ENCODE results near the gene FAM118B.
A peak's percentile ranks its signal among the peaks of the same experiment; 100 is the strongest.

The FAM118B gene

DNA sequence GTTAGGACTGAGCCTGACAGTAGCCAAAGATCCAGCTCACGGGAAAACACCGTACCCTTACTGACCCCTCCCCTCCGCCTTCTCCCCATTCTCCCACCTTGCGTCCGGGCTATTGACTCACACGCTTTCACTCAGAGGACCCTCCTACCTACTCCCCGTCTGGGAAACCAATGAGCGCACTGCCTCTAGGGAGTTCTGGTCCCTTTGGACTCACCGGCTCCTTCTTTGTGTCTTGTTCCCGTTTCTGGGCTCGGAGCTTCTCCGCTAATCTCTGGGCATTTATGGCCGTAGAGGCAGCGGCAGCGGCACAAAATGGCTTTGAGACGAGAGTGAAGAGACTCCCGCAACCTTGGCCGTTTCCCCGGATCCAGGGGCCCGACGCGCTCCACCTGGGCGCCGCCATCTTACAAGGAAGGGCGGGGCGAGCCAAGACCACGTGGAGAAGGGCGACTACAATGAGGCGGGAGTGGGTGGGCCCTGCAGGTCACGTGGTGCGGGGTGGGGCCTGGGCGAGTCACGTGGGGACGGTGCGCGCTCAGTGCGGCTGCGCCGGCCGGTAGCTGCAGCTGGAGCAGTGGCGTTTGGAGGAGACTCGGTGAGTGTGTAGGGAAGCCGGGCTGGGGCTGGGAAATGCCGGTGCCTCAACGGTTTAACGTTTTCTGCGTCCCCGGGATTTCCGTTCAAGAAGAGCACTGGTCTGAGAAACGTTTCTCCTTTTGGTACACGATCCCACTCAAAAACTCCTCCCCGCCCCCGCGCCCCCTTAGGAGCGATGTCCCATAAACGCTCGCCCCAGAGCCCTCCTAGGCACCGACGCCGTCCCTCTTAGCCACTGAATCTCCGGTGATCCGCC, at the start of gene FAM118B, which contains the start of gene RPUSD4:
FAM118B (plus strand) TSS at position 547 of the 853 bp plus-strand sequence. CDS start 23,220 bp downstream, outside the sequence.
RPUSD4 (minus strand) TSS at position 415 of the 853 bp plus-strand sequence; CDS start at position 403, 12 bp downstream.
- DNase-seq: peak; percentile 87 to 99 (median 96)

DNA sequence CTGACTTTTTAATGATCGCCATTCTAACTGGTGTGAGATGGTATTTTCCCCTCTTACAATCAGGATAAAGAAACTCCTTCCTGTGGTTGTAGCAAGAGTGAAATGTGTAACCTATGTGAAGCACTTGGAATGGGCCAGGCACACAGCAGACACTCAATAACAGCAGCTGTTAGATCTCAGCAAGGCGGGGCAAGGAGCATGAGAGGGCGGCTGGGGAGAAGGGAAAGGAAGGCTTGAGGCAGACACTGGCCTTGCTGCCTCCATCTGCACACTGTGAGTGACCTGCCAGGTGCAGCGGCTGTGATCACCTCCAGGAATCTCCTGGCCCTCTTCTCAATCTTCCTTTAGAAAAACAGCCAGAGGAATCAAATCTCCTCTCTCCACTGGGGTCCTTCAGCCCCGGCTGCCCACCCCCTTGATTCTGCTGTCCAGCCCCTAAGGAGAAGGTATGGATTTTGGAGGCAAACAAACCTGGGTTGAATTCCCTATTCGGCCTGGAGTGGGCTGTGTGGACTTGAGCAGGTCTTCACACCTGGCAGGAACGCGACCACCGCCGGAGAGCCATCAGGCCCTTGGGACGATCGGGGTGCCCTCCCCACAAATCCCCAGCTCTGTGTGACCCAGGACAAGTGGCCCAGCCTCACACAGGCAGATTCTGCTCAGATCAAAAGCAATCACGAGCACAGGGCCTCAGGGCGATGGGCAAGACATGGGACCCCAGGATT, 49.1 kb upstream of the FAM118B start:
- DNase-seq: no peak

DNA sequence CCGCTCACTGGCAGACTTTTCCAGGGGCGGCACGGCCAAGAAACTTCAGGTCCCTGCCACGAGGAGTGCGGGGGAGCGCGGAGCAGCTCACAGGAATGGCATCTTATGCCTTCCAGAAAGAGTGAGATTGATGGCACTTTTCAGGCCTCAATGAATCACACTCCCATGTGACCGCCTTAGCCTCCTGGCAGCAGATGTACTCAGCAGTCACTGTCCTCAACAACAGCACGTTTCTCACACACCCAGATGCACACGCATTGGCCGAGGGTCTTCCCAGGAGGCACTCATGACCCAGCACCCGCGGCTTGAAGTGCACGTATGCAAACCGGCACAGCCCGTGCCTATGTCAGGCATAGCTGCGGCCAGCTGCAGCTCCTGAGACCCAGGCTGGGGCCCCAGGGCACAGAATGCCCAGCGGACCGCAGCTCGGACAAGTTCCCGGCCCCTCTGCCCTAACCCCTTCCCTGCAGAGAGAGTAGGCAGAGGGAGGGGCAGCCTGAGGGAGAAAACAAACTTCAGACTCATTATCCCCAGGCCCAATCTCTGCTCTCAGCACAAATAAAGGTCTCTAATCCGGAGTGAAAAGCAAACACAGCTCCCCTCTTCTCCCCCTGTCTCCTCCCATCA, 48.4 kb upstream of the FAM118B start:
- peak in 2 of 14 donors; percentile 3 to 54 for DNase-seq

DNA sequence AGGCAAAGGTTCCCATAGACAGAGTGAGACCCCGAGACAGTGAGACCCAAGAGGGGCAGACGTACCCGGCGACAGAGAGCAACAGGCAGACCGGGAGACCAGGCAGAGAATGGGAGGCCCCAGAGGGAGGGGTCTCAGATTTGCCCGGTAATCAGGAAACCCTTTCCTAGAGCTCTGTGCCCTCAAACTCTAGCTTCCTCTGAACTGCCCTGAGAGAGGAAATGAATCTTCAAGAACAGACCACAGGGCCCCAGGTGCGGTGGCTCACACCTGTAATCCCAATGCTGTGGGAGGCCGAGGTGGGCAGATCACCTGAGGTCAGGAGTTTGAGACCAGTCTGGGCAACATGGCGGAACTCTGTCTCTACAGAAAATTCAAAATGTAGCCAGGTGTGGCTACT, 47.8 kb upstream of the FAM118B start:
- no peak for DNase-seq

DNA sequence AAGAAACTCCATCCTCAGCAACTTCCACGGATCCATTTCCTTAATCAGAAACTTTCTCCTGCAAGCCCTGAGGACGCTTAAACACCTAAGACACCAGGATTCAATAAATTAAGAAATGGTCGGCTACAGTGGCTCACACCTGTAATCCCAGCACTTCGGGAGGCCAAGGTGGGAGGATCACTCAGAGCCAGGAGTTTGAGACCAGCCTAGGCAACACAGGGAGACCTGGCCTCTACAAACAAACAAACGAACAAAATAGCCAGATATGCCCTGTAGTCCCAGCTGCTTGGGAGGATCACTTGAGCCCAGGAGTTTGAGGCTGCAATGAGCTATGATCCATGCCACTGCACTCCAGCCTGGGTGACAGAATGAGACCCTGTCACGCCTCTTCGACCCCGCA, 46.8 kb upstream of the FAM118B start:
- DNase-seq: no peak

DNA sequence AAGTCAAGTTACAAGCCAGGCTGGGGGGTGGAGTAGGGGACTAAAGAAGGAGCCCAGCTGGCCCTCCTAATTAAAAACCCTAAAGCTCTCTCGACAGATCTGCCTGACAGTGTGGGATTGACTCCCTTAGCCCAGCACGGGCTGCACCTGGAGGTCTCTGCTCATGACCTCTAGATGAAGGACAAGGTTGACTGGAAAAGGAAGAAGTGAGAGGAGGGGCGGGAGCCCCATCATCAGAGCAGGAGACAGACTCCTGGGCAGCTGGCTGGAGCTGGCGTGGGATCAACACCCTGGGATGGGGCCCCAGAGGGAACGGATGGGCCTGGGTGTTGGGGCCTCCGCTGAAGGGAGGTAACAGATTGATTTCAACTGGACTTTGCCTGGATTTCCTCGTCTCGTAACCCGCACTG, 46.3 kb upstream of the FAM118B start:
- no peak for DNase-seq

DNA sequence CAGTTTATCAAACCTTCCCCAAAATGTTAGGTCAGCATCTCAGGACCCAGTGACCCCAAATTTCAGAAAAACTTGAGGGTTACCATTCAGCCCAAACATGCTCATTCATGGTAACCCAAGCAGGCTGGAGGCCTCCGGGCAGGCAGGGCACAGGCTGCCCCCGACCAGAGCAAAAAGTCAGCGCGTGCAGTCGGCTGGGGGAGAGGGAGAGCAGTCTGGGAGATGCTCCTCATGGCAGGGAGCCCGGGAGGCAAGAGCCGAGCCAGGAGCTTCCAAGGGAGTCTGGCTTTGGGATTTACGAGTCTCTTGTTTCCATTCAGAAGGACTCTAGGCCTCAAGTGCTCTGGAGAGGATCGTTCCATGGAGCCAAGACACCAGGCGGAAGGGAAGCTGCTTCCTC, 45.8 kb upstream of the FAM118B start:
- DNase-seq: peak in 1 of 14 donors; percentile 24

DNA sequence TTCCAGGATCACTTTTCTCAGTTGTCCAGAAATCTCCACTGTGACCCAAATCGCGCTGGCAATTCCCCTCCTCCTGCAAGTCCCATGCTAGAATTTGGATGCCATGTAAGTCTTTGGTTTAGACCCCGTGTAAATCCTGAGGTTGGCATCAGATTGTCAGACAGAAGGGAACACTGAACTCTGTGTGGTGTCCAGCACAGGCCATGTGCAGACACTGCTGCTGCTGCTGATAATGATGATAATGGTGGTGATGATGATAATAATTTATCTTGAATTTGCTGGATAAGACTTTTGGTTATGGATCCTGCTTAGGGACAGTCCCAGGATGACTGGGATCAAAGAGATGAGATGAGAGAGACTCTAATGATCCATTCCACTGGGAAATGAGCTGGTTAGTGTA, 45.2 kb upstream of the FAM118B start:
- DNase-seq: no peak

DNA sequence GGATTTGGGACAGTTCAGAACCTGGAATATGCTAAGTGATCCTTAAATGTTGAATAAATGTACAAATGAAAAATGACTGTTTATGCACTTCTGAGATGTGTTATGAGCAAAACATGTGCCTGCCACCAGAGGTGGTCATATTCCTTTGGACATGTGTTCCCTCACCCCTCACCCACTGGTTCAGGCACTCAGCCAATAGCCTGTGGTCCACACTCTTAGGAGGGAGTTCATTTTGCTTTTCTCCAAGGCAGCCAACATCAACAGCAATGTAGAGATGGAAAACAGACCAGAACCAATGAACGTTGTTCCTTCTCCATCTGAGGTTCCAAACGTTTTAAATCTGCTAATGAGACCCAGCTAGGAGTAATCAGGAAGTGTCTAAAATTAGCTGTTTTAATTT, 44.1 kb upstream of the FAM118B start:
- DNase-seq: no peak

DNA sequence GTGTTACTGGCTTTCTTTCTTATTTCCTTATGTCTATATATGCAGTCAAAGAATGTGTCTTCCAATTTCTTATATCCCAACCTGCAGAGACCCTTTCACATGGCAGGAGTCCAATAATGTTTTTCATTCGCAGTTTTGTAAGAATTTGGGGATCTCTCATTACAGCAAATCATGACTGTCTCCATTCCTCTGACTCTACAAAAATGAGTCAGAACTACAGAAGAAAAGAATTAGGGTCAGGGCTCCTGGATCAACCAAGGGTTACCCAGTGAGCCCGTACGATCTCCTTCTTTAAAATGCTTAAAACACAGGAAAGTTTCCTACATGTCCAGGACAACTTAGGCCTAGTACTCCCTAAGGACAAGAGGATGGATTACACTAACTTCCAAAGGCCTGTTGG, 42.3 kb upstream of the FAM118B start:
- no peak for DNase-seq

DNA sequence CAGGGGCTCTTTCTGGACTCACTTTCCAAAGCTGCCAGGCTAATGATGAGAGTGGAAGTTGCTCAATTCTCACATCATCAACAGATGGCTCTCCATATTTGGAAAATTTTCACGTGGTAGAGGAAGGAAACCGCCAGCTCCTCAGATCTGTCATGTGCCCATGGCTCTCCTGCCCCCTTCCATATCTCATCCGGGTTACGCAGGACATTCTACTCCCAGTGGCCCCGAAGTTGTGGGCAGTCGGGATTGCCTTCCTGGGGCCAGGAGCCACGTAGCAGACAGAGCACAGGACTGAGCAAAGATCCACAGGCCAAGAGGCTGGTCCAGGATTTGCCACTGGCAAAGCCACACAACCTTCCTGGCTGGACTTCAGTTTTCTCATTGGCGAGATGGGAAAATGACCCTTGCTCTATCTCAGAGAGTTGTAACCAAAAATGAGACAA, 39.0 kb upstream of the FAM118B start:
- DNase-seq: no peak

DNA sequence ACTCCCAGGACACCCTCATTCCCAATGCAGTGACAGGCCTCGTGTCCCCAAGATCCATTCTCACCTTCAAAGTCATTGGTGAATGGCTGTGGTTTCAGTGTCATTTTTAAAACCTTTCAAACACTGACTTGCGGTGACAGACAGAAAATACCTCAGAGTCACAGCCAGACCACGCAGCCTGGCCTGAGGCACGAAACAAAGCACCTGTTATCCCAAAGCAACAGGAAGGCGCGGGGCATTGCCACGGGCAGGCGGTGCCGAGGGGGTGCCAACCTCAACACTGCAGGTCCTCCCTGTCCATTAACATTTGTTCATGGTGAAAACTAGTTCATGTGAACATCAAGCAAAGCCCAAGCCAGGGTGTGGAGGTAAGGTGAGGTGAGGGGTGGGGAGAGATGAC, 38.3 kb upstream of the FAM118B start:
- DNase-seq: no peak

DNA sequence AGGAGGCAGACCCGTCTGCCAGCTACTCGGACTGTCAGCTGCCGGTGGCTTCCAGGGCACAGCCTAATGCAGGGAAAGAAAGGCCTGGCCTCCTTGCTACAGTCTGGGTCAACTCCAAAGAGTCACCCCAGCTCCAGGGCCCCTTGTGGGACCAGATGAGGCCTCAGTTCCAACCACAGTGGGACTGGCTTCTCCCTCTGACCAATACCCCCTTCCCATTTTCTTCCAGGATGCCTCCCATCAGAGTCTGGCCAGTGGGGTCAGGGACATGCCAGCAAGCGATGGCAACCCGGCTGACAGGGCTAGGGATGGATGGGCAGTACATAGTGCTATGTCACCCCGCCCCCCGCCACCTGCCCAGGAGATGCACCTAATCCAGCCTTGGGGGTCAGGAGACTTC, 36.8 kb upstream of the FAM118B start:
- DNase-seq: no peak

DNA sequence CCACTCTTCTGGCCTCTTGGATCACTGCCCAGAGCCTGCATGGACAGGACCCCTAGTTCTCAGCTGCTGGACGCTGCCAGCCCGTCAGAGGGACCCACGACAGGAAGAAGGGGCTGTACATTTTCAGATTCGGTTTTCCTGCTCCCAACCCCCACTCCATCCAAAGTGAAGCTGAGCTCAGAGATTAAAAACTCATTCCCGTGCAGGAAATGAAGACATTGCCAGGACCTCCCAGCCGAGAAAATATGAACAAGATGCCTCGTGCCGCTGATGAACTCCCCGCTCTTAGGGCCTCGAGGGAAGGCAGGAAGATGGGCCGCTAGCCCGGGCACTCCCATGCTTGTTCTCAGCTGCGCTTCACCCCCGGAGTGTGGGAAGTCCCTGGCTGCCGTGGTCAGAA, 36.2 kb upstream of the FAM118B start:
- no peak for DNase-seq

DNA sequence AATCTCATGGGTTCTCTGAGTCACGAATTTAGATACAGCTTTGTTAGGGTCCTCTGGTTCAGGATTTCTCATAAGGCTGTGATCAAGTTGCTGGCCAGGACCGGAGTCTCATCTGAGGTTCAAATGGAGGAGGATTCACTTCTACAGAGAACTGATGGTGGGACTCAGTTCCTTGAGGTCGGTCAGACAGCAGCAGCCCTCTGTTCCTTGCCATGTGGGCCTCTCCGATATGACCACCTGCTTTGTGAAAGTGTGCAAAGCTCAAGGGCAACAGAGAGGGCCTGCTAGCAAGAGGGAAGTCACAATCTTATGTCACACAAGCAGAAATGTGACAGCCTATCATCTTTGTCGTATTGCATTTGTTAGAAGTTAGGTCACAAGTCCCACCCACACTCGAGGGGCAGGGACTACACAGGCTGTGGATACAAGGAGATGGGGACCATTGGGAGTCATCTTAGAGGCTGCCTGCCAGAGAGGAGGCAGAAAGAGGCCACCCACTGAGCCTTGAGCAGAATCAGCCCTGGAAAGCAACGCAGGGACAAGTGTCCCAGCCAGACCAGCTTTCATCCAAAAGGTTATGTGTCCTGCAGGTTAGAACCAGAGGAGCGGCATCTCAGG, 34.6 kb upstream of the FAM118B start:
- no peak for DNase-seq

DNA sequence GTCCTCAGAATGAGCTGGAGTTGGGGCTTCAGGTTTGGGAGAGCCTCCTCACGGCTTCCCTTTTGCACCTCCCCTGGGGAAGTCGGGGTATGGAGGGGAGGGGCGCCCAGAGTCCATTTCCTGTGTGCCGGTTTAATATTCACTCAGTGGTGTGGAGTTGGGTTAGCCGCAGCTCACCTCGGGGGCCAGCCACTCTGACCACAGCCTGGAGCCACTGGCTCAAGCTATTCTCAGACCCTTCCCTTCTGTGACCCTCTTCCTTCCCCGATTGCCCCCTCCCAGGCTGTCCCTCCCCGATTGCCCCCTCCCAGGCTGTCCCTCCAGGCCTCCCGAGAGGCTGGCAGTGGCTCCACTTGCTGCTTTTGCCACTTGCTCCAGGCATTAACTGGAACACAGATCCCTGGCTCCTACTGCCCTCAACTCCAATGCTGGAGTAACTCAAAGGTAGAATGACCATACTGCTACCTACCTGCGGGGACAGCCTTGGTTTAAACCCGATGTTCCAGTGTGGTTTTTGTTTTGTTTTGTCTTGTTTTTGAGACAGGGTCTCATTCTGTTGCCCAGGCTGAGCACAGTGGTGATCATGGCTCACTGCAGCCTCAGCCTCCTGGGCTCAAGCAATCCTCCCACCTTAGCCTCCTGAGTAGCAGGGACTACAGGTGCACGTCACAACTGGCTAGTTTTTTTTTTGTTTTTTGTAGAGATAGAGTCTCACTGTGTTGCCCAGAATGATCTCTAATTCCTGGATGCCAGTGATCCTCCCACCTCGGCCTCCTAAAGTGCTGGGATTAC, 29.4 kb upstream of the FAM118B start:
- DNase-seq: no peak

DNA sequence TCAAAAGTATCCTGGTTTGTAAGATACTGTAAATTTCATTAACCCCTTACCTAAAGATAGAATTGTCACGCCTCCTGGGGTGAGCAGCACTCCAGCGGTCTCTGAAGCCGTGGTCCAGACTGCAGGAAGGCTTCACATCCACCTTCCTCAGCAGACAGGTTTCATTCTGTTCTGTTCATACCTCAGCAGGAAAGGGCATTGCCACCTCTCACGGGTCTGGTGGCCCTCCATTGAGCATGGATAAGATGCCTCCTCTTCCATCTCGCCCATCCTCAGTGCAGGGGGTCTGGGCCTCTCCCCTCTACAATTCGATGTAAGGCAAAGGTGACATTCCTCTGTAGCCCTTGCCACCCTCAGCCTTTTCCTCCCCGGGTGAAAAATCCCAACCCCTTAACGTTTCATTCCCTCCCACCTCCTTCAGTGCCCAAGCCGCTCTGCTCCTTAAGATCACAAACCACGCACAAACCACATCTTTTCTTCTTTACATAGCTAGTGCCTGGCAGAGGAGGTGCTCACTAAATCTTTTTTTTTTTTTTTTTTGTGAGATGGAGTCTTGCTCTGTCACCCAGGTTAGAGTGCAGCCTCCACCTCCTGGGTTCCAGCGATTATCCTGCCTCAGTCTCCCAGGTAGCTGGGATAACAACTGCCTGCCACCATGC, 28.7 kb upstream of the FAM118B start:
- no peak for DNase-seq

DNA sequence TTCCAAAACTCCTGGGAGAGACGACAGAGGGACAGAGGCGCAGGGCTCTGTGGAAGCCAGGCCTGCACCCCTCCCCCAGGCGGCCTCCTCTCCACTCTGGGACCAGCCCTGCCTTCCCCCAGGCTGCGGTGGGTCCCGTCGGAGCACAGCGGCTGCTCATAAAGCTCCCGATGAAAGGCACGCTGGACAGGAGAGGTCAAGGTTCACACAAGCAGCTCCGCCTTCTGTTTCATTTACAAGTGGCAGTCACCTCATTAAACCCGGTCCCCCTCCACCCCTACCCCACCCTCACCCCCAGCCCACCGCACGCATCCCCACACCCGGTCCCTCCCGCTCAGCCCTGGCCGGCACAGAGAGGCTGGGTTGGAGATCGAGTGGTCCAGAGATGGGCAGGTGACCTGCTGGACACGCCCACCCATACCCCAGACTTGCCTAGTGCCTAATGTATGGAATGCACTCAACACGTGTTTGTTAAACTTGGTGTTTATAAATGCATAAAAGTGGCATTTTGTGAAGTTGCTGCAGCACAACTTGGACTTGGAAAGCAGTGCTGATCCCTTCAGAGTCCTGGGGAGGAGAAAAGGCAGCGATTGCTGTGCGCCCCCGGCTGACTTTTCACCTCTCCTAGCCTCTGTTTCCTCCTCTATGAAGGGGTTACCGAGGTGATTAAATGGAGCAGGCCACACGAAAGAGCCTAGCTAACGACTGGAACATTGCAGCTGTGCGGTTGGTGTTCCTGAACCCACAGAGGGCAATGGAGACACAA, 26.1 kb upstream of the FAM118B start:
- no peak for DNase-seq

DNA sequence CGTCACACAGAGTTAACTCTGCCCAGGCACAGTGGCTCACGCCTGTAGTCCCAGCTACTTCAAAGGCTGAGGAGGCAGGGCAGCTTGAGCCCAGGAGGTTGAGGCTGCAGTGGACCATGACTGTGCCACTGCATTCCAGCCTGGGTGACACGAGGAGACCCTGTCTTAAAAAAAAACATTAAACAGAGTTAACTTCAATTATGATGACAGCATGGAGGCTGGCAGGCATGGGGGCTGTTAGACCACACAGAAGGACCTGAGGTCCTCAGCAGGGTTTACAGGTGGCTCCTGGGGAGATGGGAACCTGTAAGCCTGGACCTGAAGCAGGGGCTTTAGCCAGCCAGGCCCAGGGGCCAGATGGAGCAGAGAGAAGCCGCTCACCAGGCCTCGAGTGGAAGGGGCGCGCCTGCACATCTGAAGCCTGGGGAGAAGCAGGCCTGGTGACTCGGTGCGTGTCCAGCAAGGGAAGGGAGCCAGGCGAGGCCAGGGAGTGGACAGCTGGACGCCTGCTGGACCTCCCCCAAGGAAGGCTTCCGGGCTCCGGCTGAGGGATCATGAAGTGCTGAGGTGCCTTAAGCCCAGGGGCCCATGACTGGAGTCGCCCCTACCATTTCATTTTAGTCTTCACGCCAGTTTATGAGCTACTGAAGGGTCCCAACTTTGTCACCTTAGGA, 25.4 kb upstream of the FAM118B start:
- no peak for DNase-seq
